H1 (cell line): ENCODE data around the gene VIPR2. TPM values are rescaled to one million over a fixed set of nuclear protein-coding genes. Genes with fewer than 3 reads are reported as not detected.

Experiments
- CTCF ChIA-PET: fragments of 300-600 bp; sonication (Branson Sonifier 250); formaldehyde crosslinking; loops from one replicate; lab custom pipeline; 2021; ENCODE audit not compliant: partially characterized antibody; lab: Charles Lee
- POLR2A ChIA-PET: fragments of 300-600 bp; sonication (Branson Sonifier 250); formaldehyde crosslinking; loops from one replicate; lab custom pipeline; 2021; ENCODE audit warnings: inconsistent platforms; ENCODE audit not compliant: partially characterized antibody; lab: Charles Lee
- DNase-seq, 2 experiments: peaks; one replicate each; pipeline versions ENCODE4 v3.0.0 to v3.0.0-alpha.2; 2010 to 2022; ENCODE audit warnings: low spot score in 2 of 2, low read depth in 1 of 2, mixed read lengths in 1 of 2
- FAIRE-seq: peaks from 2 replicates; lab custom pipeline; 2011; peaks lifted over from hg19 to GRCh38; lab: Jason Lieb, UNC
- H2AFZ ChIP-seq: 2 replicates; pipeline ENCODE4 v1.8.1; 2012; ENCODE audit warnings: low read length, inconsistent platforms
- H2AK5ac ChIP-seq: 2 replicates; pipeline ENCODE4 v1.6.1; 2013; ENCODE audit warnings: low read depth, low read length
- H2BK120ac ChIP-seq: replicated peaks from 2 replicates; pipeline ENCODE3; 2013; ENCODE audit warnings: low read depth, low read length, inconsistent platforms
- H2BK12ac ChIP-seq: 2 replicates; pipeline ENCODE4 v1.6.1; 2013; ENCODE audit warnings: low read depth, low read length
- H2BK15ac ChIP-seq: 2 replicates; pipeline ENCODE4 v1.6.1; 2013; ENCODE audit warnings: low read length
- H2BK20ac ChIP-seq: 2 replicates; pipeline ENCODE4 v1.6.1; 2013; ENCODE audit warnings: low read length
- H2BK5ac ChIP-seq: 2 replicates; pipeline ENCODE4 v1.6.1; 2013; ENCODE audit warnings: low read depth, low read length
- H3K14ac ChIP-seq: 2 replicates; pipeline ENCODE4 v1.6.1; 2013; ENCODE audit warnings: inconsistent platforms; ENCODE audit not compliant: insufficient read length
- H3K18ac ChIP-seq: 2 replicates; pipeline ENCODE4 v1.6.1; 2013; ENCODE audit warnings: low read length; ENCODE audit errors: extremely low read depth
- H3K23ac ChIP-seq: 2 replicates; pipeline ENCODE4 v1.6.1; 2013; ENCODE audit warnings: inconsistent platforms; ENCODE audit not compliant: insufficient read length
- H3K23me2 ChIP-seq: 2 replicates; pipeline ENCODE4 v1.6.1; 2013; ENCODE audit warnings: low read depth, low read length
- H3K27ac ChIP-seq: 2 replicates; pipeline ENCODE4 v1.6.1; 2011; ENCODE audit warnings: low read depth, low read length, inconsistent platforms
- H3K27me3 ChIP-seq, 4 experiments: replicated peaks in 1 of 4; 1 replicate in 1 of 4; 2 replicates in 3 of 4; pipeline versions ENCODE4 v1.6.1 to v1.8.1; 2011 to 2013; ENCODE audit warnings: low read length in 3 of 4, mild to moderate bottlenecking in 3 of 4, inconsistent platforms in 2 of 4, mixed read lengths in 2 of 4, moderate library complexity in 1 of 4; ENCODE audit not compliant: control insufficient read depth in 3 of 4, insufficient read depth in 3 of 4; ENCODE audit errors: extremely low read depth in 1 of 4
- H3K36me3 ChIP-seq, 4 experiments: 2 replicates each; pipeline versions ENCODE4 v1.6.1 to v1.8.1; 2011 to 2013; ENCODE audit warnings: mild to moderate bottlenecking in 4 of 4, low read length in 3 of 4, moderate library complexity in 2 of 4, control low read depth in 1 of 4, inconsistent platforms in 1 of 4; ENCODE audit not compliant: insufficient read depth in 4 of 4, control insufficient read depth in 2 of 4
- H3K4ac ChIP-seq: replicated peaks from 2 replicates; pipeline ENCODE3; 2013; ENCODE audit warnings: low read length, low read depth, mixed read lengths, inconsistent platforms; ENCODE audit not compliant: insufficient read length
- H3K4me1 ChIP-seq, 4 experiments: replicated peaks in 1 of 4; 1 replicate in 1 of 4; 2 replicates in 3 of 4; pipeline versions ENCODE4 v1.6.1 to v1.8.1; 2011 to 2013; ENCODE audit warnings: low read length in 3 of 4, inconsistent platforms in 2 of 4, mixed read lengths in 1 of 4; ENCODE audit not compliant: insufficient read depth in 4 of 4, control insufficient read depth in 3 of 4
- H3K4me2 ChIP-seq, 2 experiments: 2 replicates each; pipeline versions ENCODE4 v1.6.1 to v1.8.1; 2011 to 2013; ENCODE audit warnings: low read depth in 2 of 2, low read length in 2 of 2, control low read depth in 1 of 2, inconsistent platforms in 1 of 2, mild to moderate bottlenecking in 1 of 2; ENCODE audit not compliant: insufficient read depth in 1 of 2
- H3K4me3 ChIP-seq, 4 experiments: fragments of 200-600, 300-600 bp in 1 of 4; sonication (generic), shearing (Covaris generic), sonication (Bioruptor Twin) in 1 of 4; 2 replicates each; pipeline versions ENCODE4 v1.5.1 to v1.8.1; 2011 to 2016; ENCODE audit warnings: low read length in 4 of 4, low read depth in 3 of 4, control low read depth in 2 of 4, inconsistent platforms in 2 of 4, mild to moderate bottlenecking in 2 of 4, mixed read lengths in 1 of 4, moderate library complexity in 1 of 4; ENCODE audit not compliant: insufficient read depth in 2 of 4; ENCODE audit errors: extremely low read depth in 1 of 4
- H3K56ac ChIP-seq: replicated peaks from 2 replicates; pipeline ENCODE3; 2013; ENCODE audit warnings: low read depth, mild to moderate bottlenecking, mixed read lengths, low read length, inconsistent platforms; ENCODE audit not compliant: insufficient read length
- H3K79me1 ChIP-seq: 2 replicates; pipeline ENCODE4 v1.6.1; 2013; ENCODE audit warnings: low read depth, low read length, control low read depth
- H3K79me2 ChIP-seq, 2 experiments: 2 replicates each; pipeline versions ENCODE4 v1.6.1 to v1.8.1; 2012 to 2013; ENCODE audit warnings: low read length in 2 of 2, mild to moderate bottlenecking in 2 of 2, inconsistent platforms in 1 of 2; ENCODE audit not compliant: insufficient read depth in 2 of 2, control insufficient read depth in 1 of 2
- H3K9ac ChIP-seq, 4 experiments: replicated peaks in 1 of 4; 1 replicate in 1 of 4; 2 replicates in 3 of 4; pipeline versions ENCODE4 v1.6.1 to v1.8.1; 2011 to 2013; ENCODE audit warnings: low read depth in 3 of 4, low read length in 3 of 4, control low read depth in 2 of 4, mild to moderate bottlenecking in 2 of 4, moderate library complexity in 2 of 4, inconsistent platforms in 1 of 4; ENCODE audit errors: extremely low read depth in 1 of 4
- H3K9me3 ChIP-seq, 2 experiments: 2 replicates each; pipeline versions ENCODE4 v1.6.1 to v1.8.1; 2012 to 2013; ENCODE audit warnings: mild to moderate bottlenecking in 2 of 2, moderate library complexity in 2 of 2, control low read depth in 1 of 2, inconsistent platforms in 1 of 2, low read depth in 1 of 2, low read length in 1 of 2, mixed read lengths in 1 of 2; ENCODE audit not compliant: insufficient read depth in 2 of 2
- H4K20me1 ChIP-seq, 2 experiments: replicated peaks in 1 of 2; 2 replicates each; pipeline versions ENCODE3 to v1.8.1; 2011 to 2013; ENCODE audit warnings: inconsistent platforms in 2 of 2, low read length in 2 of 2, mild to moderate bottlenecking in 1 of 2; ENCODE audit not compliant: insufficient read depth in 2 of 2, control insufficient read depth in 1 of 2
- H4K5ac ChIP-seq: 2 replicates; pipeline ENCODE4 v1.6.1; 2013; ENCODE audit warnings: low read length, low read depth, mixed read lengths, inconsistent platforms; ENCODE audit not compliant: insufficient read length
- H4K8ac ChIP-seq: 2 replicates; pipeline ENCODE4 v1.8.0; 2013; ENCODE audit warnings: mild to moderate bottlenecking, moderate library complexity, low read length, inconsistent platforms; ENCODE audit not compliant: insufficient read depth; ENCODE audit errors: extremely low read depth
- H4K91ac ChIP-seq: replicated peaks from 2 replicates; pipeline ENCODE3; 2013; ENCODE audit warnings: low read length, mixed read lengths, inconsistent platforms; ENCODE audit not compliant: insufficient read length
- WGBS, 2 experiments: shearing (Covaris generic) in 1 of 2; methylation state at CpG; one replicate each; pipeline versions ENCODE4 v1.1.6 to v1.1.7; 2013 to 2015; ENCODE audit warnings: low lambda C conversion rate in 2 of 2, mixed read lengths in 2 of 2, inconsistent platforms in 1 of 2, low coverage in 1 of 2, missing lambda C conversion rate in 1 of 2; ENCODE audit not compliant: insufficient replicate concordance in 2 of 2, insufficient coverage in 1 of 2, insufficient read length in 1 of 2; ENCODE audit errors: extremely low coverage in 1 of 2, missing lambda C conversion rate in 1 of 2; 5-methylcytosine and 5-hydroxymethylcytosine counted together
- polyA plus RNA-seq, 7 experiments: library from polyadenylated mRNA; depleted of rRNA in 3 of 7; stranded (reverse) in 5 of 7; unstranded in 2 of 7; fragments of >200 nt in 5 of 7; fragments of 200-250 nt in 2 of 7; gene quantifications; 1 replicate in 5 of 7; 2 replicates in 1 of 7; 4 replicates in 1 of 7; pipeline versions ENCODE4 v1.2.1 to v1.2.3, GENCODE V29; 2011 to 2013; ENCODE audit warnings: missing spikeins in 2 of 7, mixed read lengths in 2 of 7
- total RNA-seq: library from RNA; stranded (reverse); fragmentation: NEBNext Ultra II Directional; extraction: Animal tissue kit (Norgen Biotek cat#: 25700); gene quantifications from 2 replicates; pipeline ENCODE4 v1.2.1, GENCODE V29; 2021

The VIPR2 gene
- total and polyA plus RNA-seq, 2 of the 8 experiments (the other 6 are each of a cell fraction or from before 2014, with no cell fraction given) = 2.4 to 6.3 TPM

DNA sequence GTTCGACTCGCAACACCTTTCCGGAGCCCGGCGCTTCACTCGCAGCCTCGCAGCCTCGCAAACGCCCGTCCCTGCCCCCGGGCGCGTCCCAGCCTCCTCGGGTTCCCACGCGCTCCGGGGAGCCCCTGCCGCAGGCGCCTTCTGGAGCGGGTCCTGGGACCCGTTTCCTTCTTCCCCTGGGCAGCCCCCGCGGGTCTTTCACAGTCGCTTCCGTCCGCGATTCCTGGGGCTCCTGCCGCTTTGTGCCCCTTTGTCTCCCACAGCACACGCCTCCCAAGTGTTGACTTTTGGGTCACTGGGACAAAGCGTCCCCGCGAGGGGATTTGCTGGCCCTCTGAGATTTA, 147.6 kb downstream of the VIPR2 start:
- no peak overlapping the region for H2BK120ac ChIP-seq
- no peaks in the 10 kb centered on the region for H3K36me3 ChIP-seq
- no peak overlapping the region for H3K27ac ChIP-seq
- H4K91ac ChIP-seq = no peak overlapping the region
- H3K23ac ChIP-seq = no peak overlapping the region
- H2AK5ac ChIP-seq = no peak overlapping the region
- no peak overlapping the region for H3K14ac ChIP-seq
- H3K18ac ChIP-seq = no peak overlapping the region
- H2BK12ac ChIP-seq = no peak overlapping the region
- H3K4ac ChIP-seq = no peak overlapping the region
- ChIA-PET CTCF (interaction anchor here (1.0 to 1.5 kb wide), 2 partner anchors 20 to 24 kb away, joined by 3 to 4 read pairs; no protein-coding TSS in a partner anchor), POLR2A (no interaction called here)
- no peak overlapping the region for H3K56ac ChIP-seq
- no peak overlapping the region for H4K5ac ChIP-seq
- H3K4me1 ChIP-seq = peaks cover 0 to 8% (median 2%) of the 10 kb centered on the region in 4 experiments; a peak in 2 of 7 replicates
- H3K79me1 ChIP-seq = no peaks in the 10 kb centered on the region
- H3K23me2 ChIP-seq = peaks cover 3% of the 10 kb centered on the region; the same call in 1 of the 2 replicates
- H3K9ac ChIP-seq = no peak overlapping the region
- no peak overlapping the region for H2BK20ac ChIP-seq
- FAIRE-seq = no peak
- H3K4me2 ChIP-seq = peak overlapping the region; percentile 23 to 67
- peaks cover 3 to 7% of the 10 kb centered on the region in 2 experiments; a peak in 3 of 4 replicates for H3K9me3 ChIP-seq
- no peak overlapping the region for H2BK15ac ChIP-seq
- H3K27me3 ChIP-seq = peaks cover 13 to 48% (median 38%) of the 10 kb centered on the region in 4 experiments
- no peak overlapping the region for H2BK5ac ChIP-seq
- WGBS, 2 experiments = 45% methylated on average over 31 of the region's 32 CpGs; no CpG with 5 or more reads in 1 of the 2 experiments
- H4K20me1 ChIP-seq = no peaks in the 10 kb centered on the region
- no peaks in the 10 kb centered on the region for H3K79me2 ChIP-seq
- DNase-seq = no peak
- H4K8ac ChIP-seq = no peak overlapping the region
- peak overlapping the region; percentile 49; the same call in 1 of the 2 replicates for H2AFZ ChIP-seq
- peak overlapping the region in 3 of 4 experiments; percentile 7 to 52 (median 12); a peak in 5 of 8 replicates for H3K4me3 ChIP-seq
